Stimulated activated naive CD8-positive, alpha-beta T cell treated with anti-CD3 and anti-CD28 coated beads, Interleukin-15, Interleukin-2, amounts not matched to agents 100 ng/mL and 50 ng/mL, for 24 hours (primary cell): ENCODE data around the gene ANKMY1.

Experiments
- H3K27ac Mint-ChIP-seq: one replicate; pipeline ENCODE4 v1.8.0; 2021; ENCODE audit warnings: mild to moderate bottlenecking, mixed read lengths
- H3K27me3 Mint-ChIP-seq: one replicate; pipeline ENCODE4 v1.8.0; 2021; ENCODE audit warnings: mixed read lengths
- H3K36me3 Mint-ChIP-seq: one replicate; pipeline ENCODE4 v1.8.0; 2021; ENCODE audit warnings: low read depth, mixed read lengths
- H3K4me1 Mint-ChIP-seq: one replicate; pipeline ENCODE4 v1.8.0; 2021; ENCODE audit warnings: low read depth, mixed read lengths
- H3K4me3 Mint-ChIP-seq: one replicate; pipeline ENCODE4 v1.8.0; 2021; ENCODE audit warnings: mild to moderate bottlenecking, mixed read lengths
- H3K9me3 Mint-ChIP-seq: one replicate; pipeline ENCODE4 v1.8.0; 2021; ENCODE audit warnings: mixed read lengths

Gene ANKMY1

GRCh38 chr2:240520130-240520973 is 37.4 kb downstream of the ANKMY1 start:
- peaks cover 15% of the 10 kb centered on the region for H3K9me3 Mint-ChIP-seq
- peaks cover 4% of the 10 kb centered on the region for H3K4me1 Mint-ChIP-seq
- peaks cover 50% of the 10 kb centered on the region for H3K36me3 Mint-ChIP-seq
- no peak overlapping the region for H3K4me3 Mint-ChIP-seq
- H3K27me3 Mint-ChIP-seq = no peaks in the 10 kb centered on the region
- H3K27ac Mint-ChIP-seq = no peak overlapping the region

GRCh38 chr2:240519396-240520129 is 38.2 kb downstream of the ANKMY1 start:
- Mint-ChIP-seq H3K36me3 (peaks cover 42% of the 10 kb centered on the region), H3K9me3 (peaks cover 7% of the 10 kb centered on the region), H3K27ac (no peak overlapping the region), H3K4me1 (peaks cover 7% of the 10 kb centered on the region), H3K4me3 (no peak overlapping the region), H3K27me3 (no peaks in the 10 kb centered on the region)

- Mint-ChIP-seq H3K4me1 (peaks cover 13% of the 10 kb centered on the region), H3K36me3 (peaks cover 36% of the 10 kb centered on the region), H3K4me3 (no peak overlapping the region), H3K27ac (no peak overlapping the region), H3K9me3 (peaks cover 7% of the 10 kb centered on the region), H3K27me3 (no peaks in the 10 kb centered on the region)
Observed at GRCh38 chr2:240518981-240519380, 38.8 kb downstream of the ANKMY1 start.

- H3K9me3 Mint-ChIP-seq = peaks cover 4% of the 10 kb centered on the region
- H3K27ac Mint-ChIP-seq = no peak overlapping the region
- peaks cover 23% of the 10 kb centered on the region for H3K36me3 Mint-ChIP-seq
- H3K4me1 Mint-ChIP-seq = peaks cover 21% of the 10 kb centered on the region
- no peaks in the 10 kb centered on the region for H3K27me3 Mint-ChIP-seq
- H3K4me3 Mint-ChIP-seq = no peak overlapping the region
Observed at GRCh38 chr2:240517342-240517741, 40.4 kb downstream of the ANKMY1 start.

GRCh38 chr2:240514631-240515030 is 43.2 kb downstream of the ANKMY1 start:
- H3K4me1 Mint-ChIP-seq = peaks cover 17% of the 10 kb centered on the region
- H3K9me3 Mint-ChIP-seq = no peaks in the 10 kb centered on the region
- no peak overlapping the region for H3K27ac Mint-ChIP-seq
- peaks cover 18% of the 10 kb centered on the region for H3K36me3 Mint-ChIP-seq
- no peaks in the 10 kb centered on the region for H3K27me3 Mint-ChIP-seq
- no peak overlapping the region for H3K4me3 Mint-ChIP-seq

GRCh38 chr2:240513549-240514287 is 44.1 kb downstream of the ANKMY1 start:
- H3K36me3 Mint-ChIP-seq = peaks cover 24% of the 10 kb centered on the region
- peak overlapping the region; percentile 66 for H3K27ac Mint-ChIP-seq
- H3K27me3 Mint-ChIP-seq = no peaks in the 10 kb centered on the region
- H3K4me3 Mint-ChIP-seq = peak overlapping the region; percentile 7
- H3K4me1 Mint-ChIP-seq = peaks cover 17% of the 10 kb centered on the region
- no peaks in the 10 kb centered on the region for H3K9me3 Mint-ChIP-seq

GRCh38 chr2:240512666-240513535 is 44.9 kb downstream of the ANKMY1 start:
- H3K9me3 Mint-ChIP-seq = no peaks in the 10 kb centered on the region
- peaks cover 26% of the 10 kb centered on the region for H3K36me3 Mint-ChIP-seq
- no peak overlapping the region for H3K27ac Mint-ChIP-seq
- H3K4me1 Mint-ChIP-seq = peaks cover 17% of the 10 kb centered on the region
- H3K4me3 Mint-ChIP-seq = no peak overlapping the region
- no peaks in the 10 kb centered on the region for H3K27me3 Mint-ChIP-seq

GRCh38 chr2:240512109-240512485 is 45.7 kb downstream of the ANKMY1 start:
- Mint-ChIP-seq H3K27me3 (no peaks in the 10 kb centered on the region), H3K27ac (no peak overlapping the region), H3K4me3 (no peak overlapping the region), H3K36me3 (peaks cover 22% of the 10 kb centered on the region), H3K9me3 (no peaks in the 10 kb centered on the region), H3K4me1 (peaks cover 17% of the 10 kb centered on the region)

- H3K27ac Mint-ChIP-seq = no peak overlapping the region
- H3K9me3 Mint-ChIP-seq = no peaks in the 10 kb centered on the region
- peaks cover 22% of the 10 kb centered on the region for H3K36me3 Mint-ChIP-seq
- peaks cover 17% of the 10 kb centered on the region for H3K4me1 Mint-ChIP-seq
- no peak overlapping the region for H3K4me3 Mint-ChIP-seq
- no peaks in the 10 kb centered on the region for H3K27me3 Mint-ChIP-seq
Observed at GRCh38 chr2:240511351-240512108, 46.3 kb downstream of the ANKMY1 start.

- Mint-ChIP-seq H3K27me3 (no peaks in the 10 kb centered on the region), H3K9me3 (no peaks in the 10 kb centered on the region), H3K36me3 (peaks cover 22% of the 10 kb centered on the region), H3K27ac (no peak overlapping the region), H3K4me1 (peaks cover 17% of the 10 kb centered on the region), H3K4me3 (no peak overlapping the region)
Observed at GRCh38 chr2:240510513-240511210, 47.1 kb downstream of the ANKMY1 start.

- Mint-ChIP-seq H3K27me3 (no peaks in the 10 kb centered on the region), H3K27ac (no peak overlapping the region), H3K4me1 (peaks cover 17% of the 10 kb centered on the region), H3K9me3 (no peaks in the 10 kb centered on the region), H3K4me3 (no peak overlapping the region), H3K36me3 (peaks cover 22% of the 10 kb centered on the region)
Observed at GRCh38 chr2:240509667-240510512, 47.9 kb downstream of the ANKMY1 start.

- Mint-ChIP-seq H3K4me1 (peaks cover 8% of the 10 kb centered on the region), H3K27ac (no peak overlapping the region), H3K4me3 (no peak overlapping the region), H3K27me3 (no peaks in the 10 kb centered on the region), H3K9me3 (no peaks in the 10 kb centered on the region), H3K36me3 (peaks cover 22% of the 10 kb centered on the region)
Observed at GRCh38 chr2:240508832-240509545, 48.8 kb downstream of the ANKMY1 start.
